ENCODE measurements around the gene C2CD5.
"Not testable (repeated sequence)": the region's sequence is repeated elsewhere in the genome, so short reads cannot be mapped to it uniquely, and the experiment has no call there.

C2CD5 gene

GRCh38 chr12:22453511-22453910, 90.8 kb downstream of the C2CD5 start:
- H3K4me3 ChIP-seq (replicated peaks; ENCODE audit: low read depth, low read length): no peak overlapping the region
- TF ChIP-seq CTCF (IDR thresholded peaks at IDR 0.05; ENCODE audit: low read length, missing control alignments): no peak

GRCh38 chr12:22447223-22447622, 97.1 kb downstream of the C2CD5 start:
- DNase-seq (ENCODE audit: low read depth): no peak
- H3K4me3 ChIP-seq (replicated peaks; ENCODE audit: low read depth, low read length): no peak overlapping the region
- TF ChIP-seq CTCF (IDR thresholded peaks at IDR 0.05; ENCODE audit: low read length, missing control alignments): no peak

More at GRCh38 chr12:22453511-22453910, 90.8 kb downstream of the C2CD5 start:
- no peak for DNase-seq (ENCODE audit: low read depth)

- H3K4me3 ChIP-seq (replicated peaks; ENCODE audit: low read depth, low read length); DNase-seq (ENCODE audit: low read depth): not testable (repeated sequence)
These were observed 100.1 kb downstream of the C2CD5 start for GRCh38 chr12:22444317-22444665.

- TF ChIP-seq CTCF (IDR thresholded peaks at IDR 0.05; ENCODE audit: low read length, missing control alignments): peak; percentile 80
- H3K4me3 ChIP-seq (replicated peaks; ENCODE audit: low read depth, low read length): no peak overlapping the region
- peak; percentile 87 for DNase-seq (ENCODE audit: low read depth)
These were observed 100.7 kb downstream of the C2CD5 start for GRCh38 chr12:22443379-22444316.

GRCh38 chr12:22437031-22437806, 107.1 kb downstream of the C2CD5 start:
- TF ChIP-seq CTCF (IDR thresholded peaks at IDR 0.05; ENCODE audit: low read length, missing control alignments): no peak
- no peak for DNase-seq (ENCODE audit: low read depth)
- H3K4me3 ChIP-seq (replicated peaks; ENCODE audit: low read depth, low read length): no peak overlapping the region

GRCh38 chr12:22435583-22435982, 108.8 kb downstream of the C2CD5 start:
- no peak overlapping the region for H3K4me3 ChIP-seq (replicated peaks; ENCODE audit: low read depth, low read length)
- no peak for TF ChIP-seq CTCF (IDR thresholded peaks at IDR 0.05; ENCODE audit: low read length, missing control alignments)
- no peak for DNase-seq (ENCODE audit: low read depth)

GRCh38 chr12:22431693-22432251, 112.6 kb downstream of the C2CD5 start:
- no peak for TF ChIP-seq CTCF (IDR thresholded peaks at IDR 0.05; ENCODE audit: low read length, missing control alignments)
- H3K4me3 ChIP-seq (replicated peaks; ENCODE audit: low read depth, low read length): no peak overlapping the region
- no peak for DNase-seq (ENCODE audit: low read depth)

Measured in fibroblast of pulmonary artery (primary cell).